ENCODE measurements around the gene PSD4. TPM values are rescaled to one million over a fixed set of nuclear protein-coding genes. Genes with fewer than 3 reads are reported as not detected.
A peak's percentile ranks its signal among the peaks of the same experiment; 100 is the strongest.

The PSD4 gene
- polyA plus RNA-seq, 2 of the 4 experiments (the other 2 are of a cell fraction), result 5.4 to 21.6 TPM

DNA sequence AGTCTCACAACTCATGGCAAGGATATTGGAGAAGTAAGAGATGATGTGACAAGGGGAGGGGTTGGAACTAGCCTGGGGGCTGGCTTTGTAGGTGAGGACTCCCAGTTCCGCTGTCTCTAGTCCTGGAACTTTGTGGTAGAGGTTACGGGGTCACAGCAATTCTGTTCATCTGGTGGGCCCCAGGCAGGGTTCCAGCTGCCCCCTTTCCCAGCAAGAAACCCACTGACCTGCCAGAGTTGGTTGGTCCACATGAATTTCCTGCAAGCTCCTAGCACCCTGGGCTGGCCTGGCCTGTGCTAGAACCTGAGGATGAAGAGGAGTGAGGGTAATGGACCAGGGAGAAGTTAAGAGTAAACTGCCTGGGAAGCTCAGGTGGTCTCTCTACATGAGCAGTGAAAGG lies 41.3 kb downstream of the PSD4 start (continued):
- TF ChIP-seq, protein P1, sequence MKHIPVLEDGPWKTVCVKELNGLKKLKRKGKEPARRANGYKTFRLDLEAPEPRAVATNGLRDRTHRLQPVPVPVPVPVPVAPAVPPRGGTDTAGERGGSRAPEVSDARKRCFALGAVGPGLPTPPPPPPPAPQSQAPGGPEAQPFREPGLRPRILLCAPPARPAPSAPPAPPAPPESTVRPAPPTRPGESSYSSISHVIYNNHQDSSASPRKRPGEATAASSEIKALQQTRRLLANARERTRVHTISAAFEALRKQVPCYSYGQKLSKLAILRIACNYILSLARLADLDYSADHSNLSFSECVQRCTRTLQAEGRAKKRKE (CRISPR knock-in tag; IDR thresholded peaks at IDR 0.05; ENCODE audit: low read depth), result no peak
- TF ChIP-seq, protein P2, sequence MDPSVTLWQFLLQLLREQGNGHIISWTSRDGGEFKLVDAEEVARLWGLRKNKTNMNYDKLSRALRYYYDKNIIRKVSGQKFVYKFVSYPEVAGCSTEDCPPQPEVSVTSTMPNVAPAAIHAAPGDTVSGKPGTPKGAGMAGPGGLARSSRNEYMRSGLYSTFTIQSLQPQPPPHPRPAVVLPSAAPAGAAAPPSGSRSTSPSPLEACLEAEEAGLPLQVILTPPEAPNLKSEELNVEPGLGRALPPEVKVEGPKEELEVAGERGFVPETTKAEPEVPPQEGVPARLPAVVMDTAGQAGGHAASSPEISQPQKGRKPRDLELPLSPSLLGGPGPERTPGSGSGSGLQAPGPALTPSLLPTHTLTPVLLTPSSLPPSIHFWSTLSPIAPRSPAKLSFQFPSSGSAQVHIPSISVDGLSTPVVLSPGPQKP (IDR thresholded peaks at IDR 0.05; ENCODE audit: low read depth, low read length), result no peak
- TF ChIP-seq CHD4 (IDR thresholded peaks at IDR 0.05; ENCODE audit: borderline replicate concordance) (no peak), JUNB (IDR thresholded peaks at IDR 0.05) (no peak), FOSB (CRISPR knock-in tag; IDR thresholded peaks at IDR 0.05) (no peak)

DNA sequence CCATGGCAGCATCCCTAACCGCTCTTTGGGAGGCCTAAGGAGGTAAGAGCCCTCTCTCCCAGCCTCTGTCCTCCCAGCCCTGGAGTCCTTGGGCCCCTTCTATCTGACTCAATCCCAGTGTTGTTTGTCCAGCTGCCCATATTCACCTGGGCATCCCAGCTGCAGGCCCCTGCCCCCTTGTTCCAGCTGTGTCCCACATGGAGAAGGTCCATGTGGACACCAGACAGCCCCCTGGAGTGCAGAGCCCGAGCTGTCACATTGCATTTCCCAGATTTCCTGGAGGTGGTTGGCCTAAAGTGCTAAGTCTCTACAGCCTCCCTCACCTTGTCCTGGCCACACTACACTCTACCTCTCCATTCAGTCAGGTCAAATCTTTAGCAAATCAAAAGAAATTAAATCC lies 42.5 kb downstream of the PSD4 start:
- Histone ChIP-seq H3K4me2 (no peak overlapping the region), H3K27ac (peak overlapping the region; percentile 96), H3K4me3 (no peak overlapping the region), H3K4me1 (peaks cover 84% of the 10 kb centered on the region), H3K9me3 (no peaks in the 10 kb centered on the region)
- FAIRE-seq, result no peak
- CTCF ChIA-PET, result interaction anchor here (0.7 to 3.4 kb wide), 6 partner anchors 10 to 155 kb away, joined by 3 to 18 read pairs (median 9); no protein-coding TSS in a partner anchor
- TF ChIP-seq EHF (CRISPR knock-in tag; IDR thresholded peaks at IDR 0.05), result no peak
- WGBS (ENCODE audit: missing lambda C conversion rate), result 96% methylated on average over 2 of the region's 2 CpGs
- DNase-seq (ENCODE audit: low read depth in 1 of 2, low spot score in 1 of 2), result no peak
- POLR2A ChIA-PET, result interaction anchor here (1.9 kb wide), 1 partner anchor 18 kb away, joined by 4 read pairs; no protein-coding TSS in a partner anchor
- no peak for ATAC-seq

DNA sequence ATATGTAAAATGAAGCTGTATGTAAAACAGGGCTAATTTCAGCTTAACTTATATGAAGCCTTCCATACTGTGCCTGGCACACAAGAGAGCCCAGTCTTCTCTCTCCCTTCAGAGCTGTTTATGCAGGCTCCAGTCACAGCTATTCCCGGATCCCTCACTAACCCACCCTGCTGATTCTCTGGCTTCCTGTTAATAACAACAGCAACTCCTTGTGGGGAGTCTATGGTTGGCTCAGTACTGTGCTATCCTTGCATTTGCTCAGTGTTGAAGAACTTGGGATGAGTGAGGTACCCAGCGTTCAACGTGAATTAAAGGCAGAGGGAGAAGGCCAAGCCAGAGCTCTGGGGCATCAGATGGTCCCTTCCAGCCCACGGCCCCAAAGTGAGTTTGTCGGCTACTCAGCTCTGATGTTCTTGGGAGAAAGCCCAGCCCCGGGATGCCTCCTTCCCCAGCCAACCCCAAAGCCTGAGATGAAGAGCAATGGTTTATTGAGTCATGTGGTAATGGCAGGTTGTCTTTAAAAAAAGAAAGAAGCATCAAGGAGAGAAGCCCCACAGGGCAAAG lies 43.2 kb downstream of the PSD4 start:
- DNase-seq (ENCODE audit: low read depth in 1 of 2, low spot score in 1 of 2) (no peak), FAIRE-seq (no peak), ATAC-seq (no peak)
- peak overlapping the region; percentile 96 for H3K27ac ChIP-seq
- ChIA-PET CTCF (interaction anchor here (0.7 to 3.4 kb wide), 9 partner anchors 10 to 173 kb away, joined by 3 to 18 read pairs (median 3); no protein-coding TSS in a partner anchor), POLR2A (interaction anchor here (1.9 kb wide), 1 partner anchor 18 kb away, joined by 4 read pairs; no protein-coding TSS in a partner anchor)
- 90% methylated on average over 5 of the region's 6 CpGs for WGBS (ENCODE audit: missing lambda C conversion rate)
- no peaks in the 10 kb centered on the region for H3K9me3 ChIP-seq
- H3K4me1 ChIP-seq, result peaks cover 84% of the 10 kb centered on the region
- H3K4me3 ChIP-seq, result no peak overlapping the region
- peak overlapping the region; percentile 72 for H3K4me2 ChIP-seq
- no peak for TF ChIP-seq GATA3 (IDR thresholded peaks at IDR 0.05; ENCODE audit: borderline replicate concordance)
- TF ChIP-seq, protein P3, sequence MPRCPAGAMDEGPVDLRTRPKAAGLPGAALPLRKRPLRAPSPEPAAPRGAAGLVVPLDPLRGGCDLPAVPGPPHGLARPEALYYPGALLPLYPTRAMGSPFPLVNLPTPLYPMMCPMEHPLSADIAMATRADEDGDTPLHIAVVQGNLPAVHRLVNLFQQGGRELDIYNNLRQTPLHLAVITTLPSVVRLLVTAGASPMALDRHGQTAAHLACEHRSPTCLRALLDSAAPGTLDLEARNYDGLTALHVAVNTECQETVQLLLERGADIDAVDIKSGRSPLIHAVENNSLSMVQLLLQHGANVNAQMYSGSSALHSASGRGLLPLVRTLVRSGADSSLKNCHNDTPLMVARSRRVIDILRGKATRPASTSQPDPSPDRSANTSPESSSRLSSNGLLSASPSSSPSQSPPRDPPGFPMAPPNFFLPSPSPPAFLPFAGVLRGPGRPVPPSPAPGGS (IDR thresholded peaks at IDR 0.05), result no peak
- TF ChIP-seq FOSL2 (IDR thresholded peaks at IDR 0.05), result no peak
- no peak for TF ChIP-seq FOSL2 (CRISPR knock-in tag; IDR thresholded peaks at IDR 0.05)
- TF ChIP-seq KDM1A (IDR thresholded peaks at IDR 0.05; ENCODE audit: low read depth), result no peak
- TF ChIP-seq HOXB13 (CRISPR knock-in tag; IDR thresholded peaks at IDR 0.05; ENCODE audit: low read depth), result no peak
- TF ChIP-seq HOXB5 (CRISPR knock-in tag; IDR thresholded peaks at IDR 0.05), result no peak

DNA sequence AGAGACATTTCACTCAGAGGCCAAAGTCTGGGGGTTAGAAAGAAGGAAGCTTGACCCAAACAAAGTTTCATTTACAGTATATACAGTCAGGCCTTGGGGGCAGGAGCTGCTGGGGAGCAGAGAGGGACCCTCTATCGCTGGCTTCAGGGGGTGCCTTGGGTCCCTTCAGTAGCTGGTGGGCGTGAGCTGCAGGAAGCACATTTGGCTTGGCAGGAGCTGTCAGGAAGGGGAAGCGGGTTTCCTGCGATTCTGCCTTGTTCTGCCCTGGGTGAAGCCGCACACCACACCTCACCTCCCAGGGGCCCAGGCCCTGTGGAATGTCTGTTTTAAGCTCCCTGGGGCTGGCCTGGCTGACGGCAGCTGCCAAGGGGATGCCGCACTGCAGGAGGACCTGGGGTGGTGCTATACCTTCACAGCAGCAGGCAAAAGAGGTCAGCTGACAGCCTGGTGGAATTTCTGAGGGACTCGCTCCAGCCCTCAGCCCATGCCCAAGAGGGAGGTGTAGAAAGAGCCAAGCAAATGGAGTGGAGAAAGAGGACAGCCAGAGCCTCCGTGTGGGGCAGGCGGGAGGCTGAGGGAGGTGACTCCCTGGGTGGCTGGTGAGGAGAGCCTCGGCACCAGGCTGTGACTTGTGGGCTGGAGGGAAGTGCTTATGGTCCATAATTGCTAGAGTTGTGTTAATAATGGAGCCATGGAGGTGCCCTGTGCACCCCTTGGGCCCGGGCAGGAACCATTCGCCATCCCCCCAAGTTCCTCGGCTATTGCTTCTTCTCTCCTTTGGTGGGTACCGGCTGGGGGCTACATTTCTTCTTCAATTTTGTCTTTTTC lies 43.9 kb downstream of the PSD4 start:
- Histone ChIP-seq H3K4me3 (no peak overlapping the region), H3K4me1 (peaks cover 80% of the 10 kb centered on the region), H3K9me3 (no peaks in the 10 kb centered on the region), H3K27ac (peak overlapping the region; percentile 96), H3K4me2 (peak overlapping the region; percentile 72)
- 71% methylated on average over 13 of the region's 15 CpGs for WGBS (ENCODE audit: missing lambda C conversion rate)
- peak; percentile 10; the same call in 1 of the 2 replicates for TF ChIP-seq HOXB13 (CRISPR knock-in tag; IDR thresholded peaks at IDR 0.05; ENCODE audit: low read depth)
- no peak for TF ChIP-seq FOSL2 (IDR thresholded peaks at IDR 0.05)
- TF ChIP-seq FOSL2 (CRISPR knock-in tag; IDR thresholded peaks at IDR 0.05), result no peak
- ATAC-seq (peak; percentile 5 to 40), FAIRE-seq (no peak), DNase-seq (ENCODE audit: low read depth in 1 of 2, low spot score in 1 of 2) (peak in 1 of 2 experiments; percentile 57)
- POLR2A ChIA-PET, result interaction anchor here (1.9 kb wide), 1 partner anchor 19 kb away, joined by 4 read pairs; no protein-coding TSS in a partner anchor
- CTCF ChIA-PET, result interaction anchor here (0.8 to 3.4 kb wide), 7 partner anchors 9 to 172 kb away, joined by 3 to 18 read pairs (median 5); no protein-coding TSS in a partner anchor

Measured in A549 (cell line).